HG03025 (cell line): Measurements from ENCODE around the gene DNAH3.

Experiments used
- ATAC-seq: cut with Tn5 transposase; IDR thresholded peaks from one replicate; pipeline ENCODE4 v1.9.1; 2021; ENCODE audit warnings: mild to moderate bottlenecking, moderate library complexity; ENCODE audit not compliant: unreplicated experiment, low FRiP score

DNAH3 gene

GRCh38 chr16:20918486-20919239 lies 232.0 kb downstream of the DNAH3 start:
- no peak for ATAC-seq

GRCh38 chr16:20916942-20917341 lies 233.7 kb downstream of the DNAH3 start:
- no peak for ATAC-seq

GRCh38 chr16:20916289-20916688 lies 234.4 kb downstream of the DNAH3 start:
- no peak for ATAC-seq

GRCh38 chr16:20911361-20911760 lies 239.3 kb downstream of the DNAH3 start:
- no peak for ATAC-seq

GRCh38 chr16:20910781-20911321 lies 239.8 kb downstream of the DNAH3 start:
- ATAC-seq: no peak

DNA sequence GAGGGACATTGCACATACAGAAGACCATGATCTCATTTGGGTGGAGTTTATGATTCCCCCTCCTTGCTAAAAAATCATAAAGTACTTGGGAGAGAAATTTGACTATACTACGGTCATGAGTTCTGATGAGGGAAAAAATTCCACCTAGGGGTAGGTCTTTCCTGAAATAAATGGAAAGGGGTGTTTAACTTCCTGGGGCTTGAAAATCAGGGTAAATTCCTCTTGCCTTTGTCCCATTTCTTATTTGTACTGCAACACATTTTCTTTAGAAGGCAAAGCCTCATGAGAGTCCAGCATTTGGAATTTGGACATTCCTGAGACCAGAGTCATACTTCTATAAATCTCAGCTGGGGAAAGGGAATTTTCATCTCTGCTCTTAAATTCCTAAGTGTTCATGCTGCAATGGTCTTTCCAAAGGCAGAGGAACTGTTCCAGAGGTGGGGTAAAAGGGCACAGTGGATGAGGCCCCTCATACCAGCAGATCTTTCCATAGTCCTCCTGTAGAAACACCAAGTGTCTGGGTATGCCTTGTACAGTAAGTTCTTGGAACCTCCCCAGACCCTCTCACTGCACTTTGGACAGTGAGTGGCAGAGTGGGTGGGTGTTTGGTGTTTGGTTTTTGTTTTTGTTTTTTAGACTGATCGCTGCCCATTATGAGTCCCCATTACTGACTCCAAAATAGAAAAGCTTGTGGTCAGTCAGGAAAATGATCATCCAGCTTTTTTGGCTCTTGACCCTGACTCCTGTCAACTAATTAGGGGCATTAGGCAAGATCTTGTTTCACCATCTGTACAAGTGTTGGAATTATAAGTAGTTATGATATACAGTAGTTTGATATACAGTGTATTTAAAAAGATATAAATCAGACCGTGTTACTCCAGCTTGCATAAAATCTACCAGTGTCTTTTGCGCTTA lies 244.0 kb downstream of the DNAH3 start:
- no peak for ATAC-seq

GRCh38 chr16:20905576-20905975 lies 245.1 kb downstream of the DNAH3 start:
- no peak for ATAC-seq

DNA sequence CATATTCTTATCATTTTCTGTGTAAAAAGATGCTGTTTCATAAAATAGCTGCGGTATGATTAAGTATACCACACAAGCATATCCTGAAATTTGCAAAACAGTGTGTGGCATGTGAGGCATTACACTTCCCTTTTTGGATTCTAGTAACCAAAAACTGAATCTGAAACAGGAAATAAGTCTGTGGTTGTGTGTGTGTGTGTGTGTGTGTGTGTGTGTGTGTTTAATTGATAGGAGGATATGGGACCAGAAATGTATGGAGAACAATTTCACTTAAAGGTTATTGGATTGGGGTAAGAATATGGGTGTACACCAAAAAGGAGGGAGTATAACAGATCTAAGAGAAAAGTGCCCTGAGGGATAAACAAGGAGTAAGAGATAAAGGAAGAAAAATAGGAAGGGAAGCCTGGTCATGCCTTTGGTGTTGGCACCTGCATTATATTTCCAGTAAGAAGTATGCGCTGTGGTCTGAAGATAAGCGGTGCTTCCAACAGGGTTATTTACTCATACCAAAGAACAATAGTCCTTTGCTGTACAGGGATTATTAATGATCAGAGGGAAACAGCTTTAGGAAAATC lies 246.1 kb downstream of the DNAH3 start:
- ATAC-seq: no peak

DNA sequence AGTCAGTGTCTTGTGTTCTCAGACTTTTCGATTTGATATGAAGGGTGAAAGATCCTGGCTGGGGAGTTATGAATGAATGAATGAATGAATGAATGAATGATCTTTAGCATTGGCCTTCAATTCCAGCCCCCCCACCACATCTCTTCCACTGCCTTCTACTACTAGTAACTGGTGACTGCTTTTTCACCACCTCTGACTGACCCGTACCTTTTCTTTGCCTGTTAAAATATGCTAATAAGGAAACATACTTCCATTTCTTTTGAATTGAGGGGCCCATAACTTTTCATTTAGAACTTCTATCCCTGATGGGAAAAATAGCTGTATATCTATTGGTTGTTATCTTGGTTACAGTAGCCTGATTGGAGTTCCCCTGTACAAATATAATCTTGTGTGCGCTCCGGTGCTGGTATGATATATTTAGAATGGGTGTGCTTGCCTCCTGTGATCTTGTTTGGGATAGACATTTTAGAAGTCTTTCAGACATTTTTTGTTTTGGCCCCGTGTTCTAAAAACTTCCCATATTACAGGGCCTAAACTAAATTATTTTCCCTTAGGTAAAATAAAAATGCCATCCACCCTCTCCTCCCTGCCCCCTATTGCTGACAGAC lies 246.6 kb downstream of the DNAH3 start:
- ATAC-seq: no peak

DNA sequence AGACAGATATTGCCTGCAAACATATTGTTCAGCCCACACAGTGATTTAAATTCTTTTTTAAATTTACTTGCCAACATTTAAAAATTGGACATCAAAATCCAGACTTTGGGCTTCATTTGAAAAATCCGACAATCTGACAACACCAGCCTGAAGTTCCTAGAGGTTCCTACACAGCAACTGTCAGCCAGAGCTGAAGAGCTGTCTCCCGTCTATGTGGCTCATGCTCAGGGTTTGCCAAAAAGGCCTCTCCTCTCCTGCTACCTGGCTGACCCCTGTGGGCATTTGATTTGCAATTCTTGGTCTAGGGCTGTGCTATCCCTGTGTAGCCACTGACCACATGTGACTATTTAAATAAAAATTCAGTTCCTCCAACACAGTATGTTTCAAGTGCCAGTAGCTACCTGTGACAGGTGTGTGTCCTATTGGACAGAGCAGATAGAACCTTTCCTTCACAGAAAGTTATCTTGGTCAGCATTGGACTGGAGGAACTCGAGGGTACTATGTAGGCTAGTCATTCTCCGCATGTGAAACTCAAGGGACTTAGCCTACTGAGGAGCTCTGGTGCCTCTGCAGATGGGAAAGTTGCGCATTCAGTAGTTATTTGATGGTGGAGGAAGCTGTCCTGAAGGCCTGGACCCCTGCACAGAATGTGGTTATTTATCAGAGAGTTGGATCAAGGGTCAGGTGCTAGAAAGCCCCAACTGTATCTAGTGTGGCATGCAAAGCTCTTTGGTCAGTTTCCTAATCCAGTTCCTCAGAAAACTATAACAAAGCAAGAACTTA lies 247.3 kb downstream of the DNAH3 start:
- ATAC-seq: no peak

- ATAC-seq: no peak
Observed at GRCh38 chr16:20902426-20902825, 248.2 kb downstream of the DNAH3 start.

- no peak for ATAC-seq
Observed at GRCh38 chr16:20901436-20902112, 249.1 kb downstream of the DNAH3 start.

DNA sequence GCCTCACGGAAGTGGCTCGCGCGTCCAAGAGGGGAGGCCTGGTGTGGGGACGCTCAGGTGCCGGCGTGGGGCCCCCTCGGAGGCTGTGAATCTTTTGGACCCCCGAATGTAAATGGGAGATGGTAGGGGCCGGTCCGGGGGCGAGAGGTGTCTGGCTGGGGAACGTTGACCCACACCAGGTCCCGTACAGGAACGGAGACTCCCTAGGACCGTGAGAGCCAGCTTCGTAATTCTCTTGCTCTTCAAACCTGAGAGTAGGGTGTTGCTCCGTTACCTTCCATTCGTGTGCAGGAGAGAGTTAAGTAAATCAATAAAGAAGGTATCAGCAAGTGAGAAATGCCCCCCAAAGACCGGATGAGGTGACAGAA lies 249.6 kb downstream of the DNAH3 start:
- ATAC-seq: no peak

GRCh38 chr16:20900299-20901067 lies 250.2 kb downstream of the DNAH3 start, which contains the start of the genes DCUN1D3 and LYRM1:
TSS of gene DCUN1D3 (minus strand) at chr16:20900358. CDS start at chr16:20862538, 37,820 bp downstream.
TSS of gene LYRM1 (plus strand) at chr16:20900771. CDS start at chr16:20915556, 14,785 bp downstream.
- ATAC-seq: peak; percentile 70

GRCh38 chr16:20899477-20900298 lies 251.0 kb downstream of the DNAH3 start:
- no peak for ATAC-seq

GRCh38 chr16:20899071-20899470 lies 251.6 kb downstream of the DNAH3 start:
- no peak for ATAC-seq

DNA sequence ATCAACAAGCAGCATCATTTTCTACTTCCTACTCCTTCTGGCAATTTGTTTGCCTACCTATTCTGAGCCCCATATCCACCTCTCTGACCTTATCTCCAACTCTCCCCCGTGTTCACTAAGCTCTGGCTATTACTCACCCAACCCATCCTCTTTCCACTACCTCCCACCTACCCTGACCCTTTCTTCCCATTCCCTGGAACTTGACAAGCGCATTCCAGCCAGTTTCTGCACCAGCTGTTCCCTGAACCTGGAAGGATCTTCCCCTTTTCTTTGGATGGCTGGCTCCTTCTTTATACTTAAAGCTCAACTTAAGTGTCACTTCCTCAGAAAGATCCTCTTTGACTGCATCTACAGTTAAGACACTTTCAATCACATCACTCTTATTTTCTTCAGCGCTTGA lies 252.7 kb downstream of the DNAH3 start:
- no peak for ATAC-seq
